Nephron progenitor cell (in vitro differentiated cells): ENCODE results near the gene CHST5.

Experiments used
- DNase-seq: peaks from one replicate; pipeline ENCODE4 v3.0.0; 2021
- H3K27ac Mint-ChIP-seq: 2 replicates; pipeline ENCODE4 v1.8.0; 2021; ENCODE audit warnings: mild to moderate bottlenecking, moderate library complexity, mixed read lengths
- H3K27me3 Mint-ChIP-seq: 2 replicates; pipeline ENCODE4 v1.8.0; 2021; ENCODE audit warnings: mild to moderate bottlenecking, low read depth, mixed read lengths; ENCODE audit not compliant: poor library complexity
- H3K36me3 Mint-ChIP-seq: 2 replicates; pipeline ENCODE4 v1.8.0; 2021; ENCODE audit warnings: low read depth, mixed read lengths
- H3K4me1 Mint-ChIP-seq: 2 replicates; pipeline ENCODE4 v1.8.0; 2021; ENCODE audit warnings: mixed read lengths
- H3K4me3 Mint-ChIP-seq: 2 replicates; pipeline ENCODE4 v1.8.0; 2021; ENCODE audit warnings: mild to moderate bottlenecking, moderate library complexity, mixed read lengths
- H3K9me3 Mint-ChIP-seq: 2 replicates; pipeline ENCODE4 v1.8.0; 2021; ENCODE audit warnings: mild to moderate bottlenecking, moderate library complexity, mixed read lengths
- TF ChIP-seq, protein P1 (sequence below): fragments of 200-600 bp; sonication (generic); IDR thresholded peaks from 2 replicates; pipeline ENCODE4 v1.5.0; 2021; ENCODE audit warnings: antibody characterized with exemption

Gene CHST5

DNA sequence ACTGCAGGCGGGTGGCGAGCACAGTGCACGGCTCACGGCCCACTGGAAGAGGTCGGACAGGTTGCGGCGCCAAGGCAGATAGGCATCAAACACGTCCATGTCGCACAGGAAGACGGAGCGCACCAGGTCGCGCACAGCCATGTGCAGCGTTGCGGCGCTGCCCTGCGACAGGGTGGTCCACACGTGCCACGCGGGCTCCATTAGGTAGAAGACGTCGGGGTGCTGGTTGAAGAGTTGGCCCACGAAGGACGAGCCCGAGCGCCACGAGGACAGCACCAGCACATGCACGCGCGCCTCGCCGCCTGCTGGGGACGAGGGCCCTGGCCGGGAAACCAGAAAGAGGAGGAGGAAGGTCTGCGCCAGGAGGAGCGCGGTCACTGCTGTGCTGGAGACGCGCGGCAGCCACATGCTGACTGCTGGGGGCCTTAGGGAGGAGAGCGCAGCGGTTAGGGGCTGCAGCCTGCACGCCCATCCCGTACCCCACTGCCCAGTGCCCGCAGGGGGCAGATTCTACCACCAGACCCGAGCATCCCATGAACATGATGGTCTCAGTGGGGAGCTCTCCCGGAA lies 56.4 kb downstream of the CHST5 start:
- no peak for DNase-seq
- peaks cover 14% of the 10 kb centered on the region for H3K4me1 Mint-ChIP-seq
- no peaks in the 10 kb centered on the region for H3K9me3 Mint-ChIP-seq
- no peak overlapping the region for H3K4me3 Mint-ChIP-seq
- no peak overlapping the region for H3K27ac Mint-ChIP-seq
- peaks cover 7% of the 10 kb centered on the region for H3K36me3 Mint-ChIP-seq
- TF ChIP-seq, protein P1, sequence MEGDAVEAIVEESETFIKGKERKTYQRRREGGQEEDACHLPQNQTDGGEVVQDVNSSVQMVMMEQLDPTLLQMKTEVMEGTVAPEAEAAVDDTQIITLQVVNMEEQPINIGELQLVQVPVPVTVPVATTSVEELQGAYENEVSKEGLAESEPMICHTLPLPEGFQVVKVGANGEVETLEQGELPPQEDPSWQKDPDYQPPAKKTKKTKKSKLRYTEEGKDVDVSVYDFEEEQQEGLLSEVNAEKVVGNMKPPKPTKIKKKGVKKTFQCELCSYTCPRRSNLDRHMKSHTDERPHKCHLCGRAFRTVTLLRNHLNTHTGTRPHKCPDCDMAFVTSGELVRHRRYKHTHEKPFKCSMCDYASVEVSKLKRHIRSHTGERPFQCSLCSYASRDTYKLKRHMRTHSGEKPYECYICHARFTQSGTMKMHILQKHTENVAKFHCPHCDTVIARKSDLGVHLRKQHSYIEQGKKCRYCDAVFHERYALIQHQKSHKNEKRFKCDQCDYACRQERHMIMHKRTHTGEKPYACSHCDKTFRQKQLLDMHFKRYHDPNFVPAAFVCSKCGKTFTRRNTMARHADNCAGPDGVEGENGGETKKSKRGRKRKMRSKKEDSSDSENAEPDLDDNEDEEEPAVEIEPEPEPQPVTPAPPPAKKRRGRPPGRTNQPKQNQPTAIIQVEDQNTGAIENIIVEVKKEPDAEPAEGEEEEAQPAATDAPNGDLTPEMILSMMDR: no peak
- peaks cover 3% of the 10 kb centered on the region for H3K27me3 Mint-ChIP-seq
